Loucy (cell line): ENCODE data around the gene LCP1.

Source experiments
- EZH2phosphoT487 ChIP-seq: fragments of 200-600 bp; IDR thresholded peaks from 2 replicates; pipeline ENCODE4 v1.6.1; 2018; ENCODE audit warnings: antibody characterized with exemption, mild to moderate bottlenecking, moderate library complexity, borderline replicate concordance
- TF ChIP-seq, protein P1 (sequence below): fragments of 200-600 bp; sonication (generic); conservative IDR thresholded peaks from 2 replicates; pipeline ENCODE4 v1.5.1; 2014; ENCODE audit warnings: mild to moderate bottlenecking, antibody characterized with exemption, low read length

- TF ChIP-seq, protein P1, sequence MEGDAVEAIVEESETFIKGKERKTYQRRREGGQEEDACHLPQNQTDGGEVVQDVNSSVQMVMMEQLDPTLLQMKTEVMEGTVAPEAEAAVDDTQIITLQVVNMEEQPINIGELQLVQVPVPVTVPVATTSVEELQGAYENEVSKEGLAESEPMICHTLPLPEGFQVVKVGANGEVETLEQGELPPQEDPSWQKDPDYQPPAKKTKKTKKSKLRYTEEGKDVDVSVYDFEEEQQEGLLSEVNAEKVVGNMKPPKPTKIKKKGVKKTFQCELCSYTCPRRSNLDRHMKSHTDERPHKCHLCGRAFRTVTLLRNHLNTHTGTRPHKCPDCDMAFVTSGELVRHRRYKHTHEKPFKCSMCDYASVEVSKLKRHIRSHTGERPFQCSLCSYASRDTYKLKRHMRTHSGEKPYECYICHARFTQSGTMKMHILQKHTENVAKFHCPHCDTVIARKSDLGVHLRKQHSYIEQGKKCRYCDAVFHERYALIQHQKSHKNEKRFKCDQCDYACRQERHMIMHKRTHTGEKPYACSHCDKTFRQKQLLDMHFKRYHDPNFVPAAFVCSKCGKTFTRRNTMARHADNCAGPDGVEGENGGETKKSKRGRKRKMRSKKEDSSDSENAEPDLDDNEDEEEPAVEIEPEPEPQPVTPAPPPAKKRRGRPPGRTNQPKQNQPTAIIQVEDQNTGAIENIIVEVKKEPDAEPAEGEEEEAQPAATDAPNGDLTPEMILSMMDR: no peak
- TF ChIP-seq EZH2phosphoT487: no peak
Measured at GRCh38 chr13:46164661-46165060, 17.3 kb downstream of the LCP1 start.
